ENCODE measurements around the gene GDPD5.

GDPD5 gene

GRCh38 chr11:75558939-75559843, 33.5 kb upstream of the GDPD5 start:
- no peak for DNase-seq
- intact Hi-C loops (cut with DNase I): no loop called here

- intact Hi-C loops (cut with DNase I): no loop called here
- no peak for DNase-seq
These were observed 32.1 kb upstream of the GDPD5 start for GRCh38 chr11:75557666-75558494.

DNA sequence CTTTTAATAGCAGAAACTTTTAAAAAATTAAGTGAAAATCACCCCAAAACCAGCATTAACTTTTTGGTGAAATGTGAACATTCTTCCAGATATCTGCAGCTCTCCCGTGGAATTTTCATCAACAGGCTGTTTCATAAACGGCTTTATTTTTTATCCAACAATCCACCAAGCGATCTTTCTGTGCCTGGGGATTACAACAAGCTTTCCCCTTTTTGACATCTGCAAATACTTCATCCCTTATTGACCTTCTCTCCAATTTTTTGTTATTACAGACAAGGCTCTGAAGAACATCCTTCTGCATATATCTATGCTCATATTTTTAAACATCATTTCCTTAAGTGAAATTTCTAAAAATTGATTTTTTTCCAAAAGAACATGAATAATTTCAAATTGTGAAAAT, 30.5 kb upstream of the GDPD5 start:
- intact Hi-C loops (cut with DNase I): no loop called here
- DNase-seq: no peak

DNA sequence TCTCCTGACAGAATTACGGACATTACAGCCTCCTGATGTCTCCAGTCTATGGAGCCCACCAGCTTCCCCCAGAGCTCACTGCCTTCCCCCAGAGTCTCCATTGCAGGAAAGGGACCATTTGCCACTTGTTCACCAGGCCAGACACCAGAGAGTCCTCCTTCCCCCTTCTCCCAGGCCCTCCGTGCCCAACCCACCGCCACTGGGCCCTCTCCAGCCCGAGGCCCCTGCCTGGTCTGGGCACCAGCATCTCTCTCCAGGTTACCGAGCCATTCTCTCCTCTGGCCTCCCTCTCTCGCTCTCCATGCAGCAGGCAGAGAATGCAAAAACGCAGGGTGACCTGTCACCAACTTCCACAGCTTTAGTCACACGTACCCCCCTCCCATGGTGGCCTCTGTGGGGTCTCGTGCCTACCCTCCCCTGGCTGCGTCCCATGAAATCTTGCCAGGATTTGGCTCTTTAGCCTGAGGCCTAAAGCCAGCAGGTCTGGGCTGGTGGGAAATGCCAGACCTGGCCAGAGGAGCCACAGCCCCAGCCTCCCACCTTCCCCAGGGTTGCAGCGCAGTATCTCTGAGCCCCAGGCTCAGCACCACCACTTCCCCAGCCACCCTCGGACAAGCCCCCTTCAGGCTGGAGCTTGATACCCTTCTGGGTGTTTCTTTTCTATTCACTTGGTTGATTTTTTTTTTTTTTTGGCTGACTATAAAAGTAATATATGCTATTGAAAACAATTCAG, 29.5 kb upstream of the GDPD5 start:
- intact Hi-C loops (cut with DNase I): no loop called here
- peak in 2 of 42 donors; percentile 15 to 44 for DNase-seq

DNA sequence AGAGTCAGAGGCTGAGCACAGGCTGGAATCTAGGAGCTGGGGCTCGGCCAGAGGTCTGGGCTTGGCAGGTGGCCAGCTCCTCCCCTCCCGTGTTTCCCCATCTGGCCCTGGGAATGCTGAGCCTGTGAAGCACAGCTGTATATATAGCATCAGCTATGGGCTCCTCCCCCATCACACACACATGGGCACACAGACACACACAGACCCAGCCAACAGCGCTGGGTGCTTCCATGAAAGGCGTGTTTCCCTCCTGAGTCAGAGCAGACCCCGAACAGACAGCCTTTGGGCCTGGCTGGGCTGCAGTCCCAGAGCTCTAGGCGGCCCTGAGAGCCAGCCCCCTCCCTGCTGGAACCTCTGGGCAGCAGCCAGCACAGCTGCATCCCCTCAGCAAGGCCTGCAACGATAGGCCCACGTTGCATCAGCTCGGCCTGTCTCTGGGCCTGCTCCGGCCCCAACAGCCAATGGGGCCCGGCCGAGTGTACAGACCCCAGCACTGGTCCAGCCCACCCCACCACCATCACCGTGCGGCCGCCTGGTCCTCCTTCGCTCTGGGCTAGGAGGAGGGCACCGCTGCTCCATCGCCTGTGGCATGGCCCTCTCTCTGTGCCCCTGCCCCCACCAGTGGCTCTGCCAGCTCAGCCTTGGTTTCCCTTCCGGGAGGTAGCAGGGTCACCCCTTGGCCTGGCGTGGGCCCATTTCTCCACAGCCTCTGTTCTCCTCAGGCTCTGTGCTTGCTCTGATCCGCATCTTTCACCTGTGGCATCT, 28.7 kb upstream of the GDPD5 start:
- DNase-seq: peak; percentile 86 to 98 (median 94)
- intact Hi-C loops (cut with DNase I): no loop called here

DNA sequence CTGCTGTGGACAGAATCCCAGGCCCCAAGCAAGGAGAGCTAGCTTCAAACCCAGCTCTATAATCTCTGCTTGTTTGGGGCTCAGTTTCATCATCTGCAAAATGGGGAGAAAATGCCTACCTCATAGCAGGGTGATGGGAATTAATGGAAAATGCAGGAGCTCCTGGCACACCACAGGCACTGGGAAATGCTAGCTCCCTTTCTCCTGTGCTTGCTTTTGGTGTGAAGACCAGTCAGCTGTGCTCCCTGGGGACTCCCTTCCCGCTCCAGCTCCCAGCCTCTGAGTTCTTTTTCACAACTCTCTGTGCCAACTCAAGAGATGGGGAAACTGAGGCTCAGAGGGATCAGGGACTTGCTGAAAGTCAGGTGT, 28.1 kb upstream of the GDPD5 start:
- DNase-seq: no peak
- intact Hi-C loops (cut with DNase I): no loop called here

DNA sequence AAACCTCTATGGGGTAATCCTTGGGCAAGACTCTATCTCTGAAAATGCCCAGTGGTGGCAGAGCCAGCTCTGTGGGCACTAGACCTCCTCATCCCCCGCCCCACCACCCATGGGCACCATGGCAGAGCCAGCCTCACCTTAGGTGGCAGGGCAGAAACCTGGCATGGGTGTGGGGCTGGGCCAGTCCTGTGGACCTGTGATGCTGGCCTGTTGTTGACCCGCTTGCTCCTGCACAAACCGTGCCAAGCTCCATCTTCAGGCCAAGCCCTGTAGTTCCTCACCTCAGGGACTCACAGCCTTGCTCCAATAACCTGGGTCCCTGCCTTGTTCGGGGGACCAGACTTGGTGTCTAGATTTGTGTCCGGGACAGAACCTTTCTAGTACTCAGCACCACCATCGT, 27.4 kb upstream of the GDPD5 start:
- intact Hi-C loops (cut with DNase I): no loop called here
- DNase-seq: no peak

DNA sequence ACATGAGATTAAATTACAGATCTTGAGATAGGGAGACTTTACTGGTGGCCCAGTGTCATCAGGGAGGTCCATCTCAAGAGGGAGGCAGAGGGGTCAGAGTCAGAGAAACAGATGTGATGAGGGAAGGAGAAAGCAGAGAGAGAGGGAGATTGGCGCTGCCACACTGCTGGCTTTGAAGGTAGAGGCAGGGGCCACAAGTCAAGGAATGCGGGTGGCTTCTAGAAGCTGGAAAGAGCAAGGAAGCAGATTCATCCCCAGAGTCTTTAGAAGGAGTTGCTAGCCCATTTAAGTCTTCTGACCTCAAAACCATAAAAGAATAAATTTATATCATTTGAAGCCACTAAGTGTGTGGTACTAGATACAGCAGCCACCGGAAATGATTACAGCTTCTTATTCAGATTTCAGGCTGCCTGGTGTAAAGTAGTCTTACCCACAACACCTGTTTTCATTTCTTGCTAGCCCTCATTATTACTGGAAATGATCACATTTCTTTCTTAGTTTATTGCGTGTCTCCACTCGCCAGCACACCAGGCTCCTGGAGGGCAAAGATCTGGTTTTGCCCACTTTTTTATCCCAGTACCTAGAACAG, 23.7 kb upstream of the GDPD5 start:
- no peak for DNase-seq
- intact Hi-C loops (cut with DNase I): loop anchor here (5.0 kb wide), 1 partner anchor 33 kb away; no protein-coding TSS in a partner anchor

DNA sequence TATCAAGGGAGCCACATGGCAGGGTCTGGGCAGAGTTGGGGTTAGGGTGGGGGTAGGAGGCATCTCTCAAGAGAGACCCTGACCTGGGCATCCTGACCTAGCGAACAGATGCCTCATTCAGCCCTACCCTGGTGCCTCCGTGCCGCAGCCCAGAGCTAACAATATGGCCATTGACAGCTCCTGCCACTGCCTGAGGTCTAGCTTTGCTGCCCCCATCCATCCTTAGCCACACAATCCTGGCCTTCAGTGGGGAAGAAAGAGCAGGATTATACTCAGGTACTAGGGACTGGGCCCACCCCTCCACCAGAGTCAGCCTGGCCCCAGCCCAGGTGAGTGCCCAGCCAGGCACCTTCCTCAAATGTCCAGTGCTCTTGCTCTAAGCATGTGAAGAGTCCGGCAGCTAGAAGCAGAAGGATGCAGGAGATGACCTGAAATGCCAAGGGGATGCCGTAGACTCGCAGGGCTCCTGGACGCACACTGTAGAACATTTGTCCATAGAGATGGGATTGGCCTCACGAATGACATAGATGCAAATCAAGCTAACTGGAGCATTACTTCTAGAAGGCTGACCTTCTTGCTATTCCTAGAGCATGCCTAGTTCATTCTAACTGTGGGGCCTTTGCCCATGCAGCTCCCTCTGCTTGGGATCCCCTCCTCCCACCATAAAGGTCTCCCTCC, 23.0 kb upstream of the GDPD5 start:
- no peak for DNase-seq

DNA sequence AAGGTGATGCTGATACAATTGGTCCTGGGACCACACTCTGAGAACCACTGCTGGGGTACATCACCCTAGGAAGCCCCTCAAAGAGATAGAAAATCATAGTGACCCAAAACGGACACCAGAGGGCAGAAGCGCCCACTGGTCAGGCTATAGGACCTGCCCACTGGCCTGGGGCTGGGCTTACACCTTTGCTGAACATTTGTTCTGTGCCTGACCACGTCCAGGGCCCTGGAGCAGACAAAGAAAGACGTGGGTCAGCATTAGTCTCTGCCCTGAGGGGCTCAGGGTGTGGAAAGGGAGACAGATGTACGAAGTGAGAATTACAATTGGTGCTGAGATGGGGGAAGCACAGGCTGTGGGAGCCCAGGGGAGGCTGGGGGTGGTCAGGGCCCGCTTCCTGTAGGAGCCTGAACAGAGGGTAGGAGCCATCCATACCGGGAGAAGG, 21.9 kb upstream of the GDPD5 start:
- DNase-seq: peak in 40 of 42 donors; percentile 38 to 88 (median 66)
- intact Hi-C loops (cut with DNase I): loop anchor here (5.0 kb wide), 1 partner anchor 35 kb away; no protein-coding TSS in a partner anchor

More for the DNA sequence above, 23.0 kb upstream of the GDPD5 start:
- intact Hi-C loops (cut with DNase I): loop anchor here (5.0 kb wide), 1 partner anchor 34 kb away; no protein-coding TSS in a partner anchor

DNA sequence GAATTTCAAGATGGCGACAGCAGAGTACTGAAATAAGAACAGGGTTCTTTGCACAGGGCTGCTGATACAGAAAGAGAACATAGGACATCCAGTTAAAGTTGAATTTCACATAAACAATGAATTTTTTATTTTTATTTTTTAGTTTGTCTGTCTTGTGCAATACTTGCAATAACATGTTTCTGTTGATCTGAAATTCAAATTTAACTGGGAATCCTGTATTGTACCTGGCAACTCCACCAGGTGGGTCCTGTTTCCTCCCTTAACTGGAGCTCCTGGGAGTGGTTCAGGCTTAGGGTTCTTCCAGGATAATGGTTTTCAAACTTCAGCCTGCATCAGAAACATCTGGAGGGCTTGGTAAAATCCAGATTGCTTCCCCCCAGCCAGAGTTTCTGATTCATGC, 21.4 kb upstream of the GDPD5 start:
- intact Hi-C loops (cut with DNase I): loop anchor here (5.0 kb wide), 1 partner anchor 35 kb away; no protein-coding TSS in a partner anchor
- no peak for DNase-seq

DNA sequence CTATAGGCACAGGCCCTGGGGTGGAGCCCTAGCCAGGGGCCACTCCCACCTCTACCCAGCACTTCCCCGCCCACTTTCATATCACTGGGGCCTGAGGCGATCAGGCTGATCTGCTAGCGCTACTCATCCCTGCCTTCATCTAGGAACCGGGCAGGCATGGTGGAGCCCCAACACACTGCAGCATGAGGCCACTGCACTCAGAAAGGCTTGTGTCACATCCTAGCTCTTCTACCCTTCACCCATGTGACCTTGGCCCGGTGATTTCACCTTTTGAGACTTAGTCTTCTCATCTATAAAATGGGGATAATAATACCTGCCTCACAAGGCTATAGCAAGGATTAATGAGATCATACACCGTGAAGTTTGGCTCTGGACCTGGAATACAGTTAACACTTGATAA, 18.1 kb upstream of the GDPD5 start:
- no peak for DNase-seq
- intact Hi-C loops (cut with DNase I): no loop called here

DNA sequence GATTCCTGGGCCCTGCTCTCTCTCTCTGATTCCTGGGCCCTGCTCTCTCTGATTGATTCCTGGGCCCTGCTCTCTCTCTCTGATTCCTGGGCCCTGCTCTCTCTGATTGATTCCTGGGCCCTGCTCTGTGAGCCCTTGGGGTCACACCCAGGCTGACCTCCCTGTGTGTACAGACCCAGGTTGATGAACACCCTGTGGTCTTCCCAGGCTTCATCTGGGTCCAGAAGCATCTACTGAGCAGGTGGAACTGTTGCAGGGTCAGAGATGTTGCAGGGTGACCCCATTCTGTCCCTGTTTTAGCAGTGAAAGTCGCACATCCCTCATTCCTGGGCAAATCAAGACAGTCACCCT, 16.3 kb upstream of the GDPD5 start:
- DNase-seq: no peak
- intact Hi-C loops (cut with DNase I): no loop called here

- no peak for DNase-seq
These were observed 15.7 kb upstream of the GDPD5 start for GRCh38 chr11:75541193-75542087.

DNA sequence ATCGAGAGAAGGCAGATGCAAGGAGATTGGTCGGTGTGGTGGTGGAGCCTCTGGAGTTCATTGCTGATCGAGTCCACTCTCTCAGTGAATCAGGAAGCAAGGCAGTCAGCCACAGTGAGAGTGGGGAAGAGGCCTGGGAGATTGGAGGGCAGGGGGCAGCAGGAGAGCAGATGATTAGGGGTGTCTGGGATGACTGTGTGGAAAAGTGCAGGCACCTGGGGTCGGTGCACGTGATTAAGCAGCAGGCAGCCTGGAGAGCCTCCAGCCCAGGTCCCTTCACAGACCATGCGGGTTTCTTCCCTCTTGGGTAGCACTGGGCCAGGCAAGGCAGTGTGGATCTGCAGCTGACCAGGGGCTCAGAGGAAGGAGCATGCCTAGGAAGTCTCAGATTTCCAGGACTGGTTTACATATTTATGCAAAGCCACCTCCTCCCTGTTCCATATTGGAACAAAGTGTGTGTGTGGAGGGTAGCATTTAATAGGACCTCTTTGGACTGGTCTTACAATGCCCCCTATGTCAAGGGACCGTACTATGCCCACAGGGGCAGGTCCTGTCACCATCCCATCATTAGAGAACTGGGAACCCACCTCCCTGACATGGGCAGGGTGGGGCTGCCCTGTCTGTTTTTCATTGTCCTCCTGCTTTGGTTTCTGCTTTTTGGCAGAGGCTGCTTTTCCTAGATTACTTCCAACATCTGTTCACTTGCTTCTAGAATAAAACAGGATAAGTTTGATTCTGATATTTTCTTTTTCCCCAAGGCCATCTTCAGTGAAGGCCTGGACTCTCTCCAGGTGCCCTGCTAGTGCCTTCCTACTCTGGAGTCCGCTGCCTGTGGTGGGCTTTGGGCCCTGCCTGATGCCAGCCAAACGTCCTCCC, 14.0 kb upstream of the GDPD5 start:
- DNase-seq: peak in 1 of 42 donors; percentile 11
- intact Hi-C loops (cut with DNase I): loop anchor here (10.0 kb wide), 1 partner anchor 265 kb away; no protein-coding TSS in a partner anchor

More at GRCh38 chr11:75541193-75542087, 15.7 kb upstream of the GDPD5 start:
- intact Hi-C loops (cut with DNase I): no loop called here

Measured in head of caudate nucleus (tissue), 42 donors.